Measurements from ENCODE around the gene MRC1. TPM values are rescaled to one million over a fixed set of nuclear protein-coding genes. Genes with fewer than 3 reads are reported as not detected.

MRC1 gene
- total RNA-seq, 1 experiment from 2014 or later = 0.37 TPM

DNA sequence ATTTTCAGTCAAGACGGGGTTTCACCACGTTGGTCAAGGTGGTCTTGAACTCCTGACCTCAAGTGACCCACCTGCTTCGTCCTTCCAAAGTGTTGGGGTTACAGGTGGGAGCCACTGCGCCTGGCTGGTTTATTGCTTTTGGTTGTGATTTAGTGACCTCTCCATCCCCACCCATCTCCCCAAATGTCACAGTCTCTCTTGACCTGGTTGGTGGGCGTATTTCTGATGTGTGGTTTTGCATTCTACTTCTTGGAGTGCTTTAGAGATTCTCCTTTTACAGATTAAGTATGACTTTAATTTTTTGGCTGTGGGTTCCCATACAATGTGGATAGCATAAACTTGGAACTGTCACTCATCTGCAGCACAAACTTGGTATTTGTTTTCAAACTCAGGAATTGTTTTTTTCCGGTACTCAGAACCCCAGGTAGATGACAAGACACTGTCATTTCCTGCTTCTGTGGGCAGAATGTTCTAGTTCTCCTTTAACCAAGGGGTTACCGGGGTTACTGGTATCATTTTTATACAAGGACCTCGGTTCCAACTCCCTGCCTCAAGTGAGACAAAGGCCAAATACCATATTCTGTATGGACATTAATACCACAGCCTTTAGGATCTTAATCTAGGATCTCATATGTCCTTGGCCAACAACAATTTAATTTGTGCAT, 50.5 kb downstream of the MRC1 start:
- Histone ChIP-seq H3K4me3 (replicated peaks in 1 of 2; ENCODE audit: low read depth in 1 of 2, low read length in 2 of 2) (no peak overlapping the region), H3K36me3 (ENCODE audit: control insufficient read depth in 1 of 2, insufficient read depth in 2 of 2, low read length in 2 of 2) (no peaks in the 10 kb centered on the region), H3K79me2 (ENCODE audit: insufficient read depth, low read length) (no peaks in the 10 kb centered on the region), H3K9me3 (ENCODE audit: control insufficient read depth in 1 of 2, insufficient read depth in 1 of 2, low read depth in 1 of 2, low read length in 2 of 2) (no peaks in the 10 kb centered on the region), H3K9ac (ENCODE audit: low read length) (no peak overlapping the region), H3K4me2 (ENCODE audit: low read length) (no peak overlapping the region), H3K27me3 (ENCODE audit: insufficient read depth, low read length) (no peaks in the 10 kb centered on the region), H2AFZ (ENCODE audit: low read depth, low read length, poor library complexity, severe bottlenecking) (no peak overlapping the region), H3K27ac (ENCODE audit: low read depth, low read length) (no peak overlapping the region), H4K20me1 (ENCODE audit: insufficient read depth) (no peaks in the 10 kb centered on the region), H3K9me2 (ENCODE audit: insufficient read depth) (no peaks in the 10 kb centered on the region), H3K4me1 (ENCODE audit: control insufficient read depth in 1 of 2, insufficient read depth in 2 of 2, low read length in 2 of 2) (no peaks in the 10 kb centered on the region)
- CTCF ChIA-PET = no interaction called here
- ATAC-seq (no peak), DNase-seq (ENCODE audit: low read depth, low spot score) (no peak)
- RAD21 ChIA-PET (ENCODE audit: low non-redundant PET in 1 of 2, low total read pairs in 2 of 2, uncharacterized antibody in 2 of 2, unreplicated experiment in 2 of 2) = no interaction called here
- no TSS peak for BruUV-seq (replicated peaks)
- no peak for TF ChIP-seq SRF (IDR thresholded peaks at IDR 0.05; ENCODE audit: low read depth)
- no peak for TF ChIP-seq EZH2 (IDR thresholded peaks at IDR 0.05)
- TF ChIP-seq, protein P1, sequence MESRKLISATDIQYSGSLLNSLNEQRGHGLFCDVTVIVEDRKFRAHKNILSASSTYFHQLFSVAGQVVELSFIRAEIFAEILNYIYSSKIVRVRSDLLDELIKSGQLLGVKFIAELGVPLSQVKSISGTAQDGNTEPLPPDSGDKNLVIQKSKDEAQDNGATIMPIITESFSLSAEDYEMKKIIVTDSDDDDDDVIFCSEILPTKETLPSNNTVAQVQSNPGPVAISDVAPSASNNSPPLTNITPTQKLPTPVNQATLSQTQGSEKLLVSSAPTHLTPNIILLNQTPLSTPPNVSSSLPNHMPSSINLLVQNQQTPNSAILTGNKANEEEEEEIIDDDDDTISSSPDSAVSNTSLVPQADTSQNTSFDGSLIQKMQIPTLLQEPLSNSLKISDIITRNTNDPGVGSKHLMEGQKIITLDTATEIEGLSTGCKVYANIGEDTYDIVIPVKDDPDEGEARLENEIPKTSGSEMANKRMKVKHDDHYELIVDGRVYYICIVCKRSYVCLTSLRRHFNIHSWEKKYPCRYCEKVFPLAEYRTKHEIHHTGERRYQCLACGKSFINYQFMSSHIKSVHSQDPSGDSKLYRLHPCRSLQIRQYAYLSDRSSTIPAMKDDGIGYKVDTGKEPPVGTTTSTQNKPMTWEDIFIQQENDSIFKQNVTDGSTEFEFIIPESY (IDR thresholded peaks at IDR 0.05; ENCODE audit: extremely low read depth, insufficient replicate concordance, low read length) = no peak
- no peak for TF ChIP-seq CBX3 (IDR thresholded peaks at IDR 0.05; ENCODE audit: low read depth)
- no peak for TF ChIP-seq SIN3A (IDR thresholded peaks at IDR 0.05; ENCODE audit: low read depth)
- TF ChIP-seq, protein P2, sequence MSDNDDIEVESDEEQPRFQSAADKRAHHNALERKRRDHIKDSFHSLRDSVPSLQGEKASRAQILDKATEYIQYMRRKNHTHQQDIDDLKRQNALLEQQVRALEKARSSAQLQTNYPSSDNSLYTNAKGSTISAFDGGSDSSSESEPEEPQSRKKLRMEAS (IDR thresholded peaks at IDR 0.05) = no peak
- TF ChIP-seq, protein P3, sequence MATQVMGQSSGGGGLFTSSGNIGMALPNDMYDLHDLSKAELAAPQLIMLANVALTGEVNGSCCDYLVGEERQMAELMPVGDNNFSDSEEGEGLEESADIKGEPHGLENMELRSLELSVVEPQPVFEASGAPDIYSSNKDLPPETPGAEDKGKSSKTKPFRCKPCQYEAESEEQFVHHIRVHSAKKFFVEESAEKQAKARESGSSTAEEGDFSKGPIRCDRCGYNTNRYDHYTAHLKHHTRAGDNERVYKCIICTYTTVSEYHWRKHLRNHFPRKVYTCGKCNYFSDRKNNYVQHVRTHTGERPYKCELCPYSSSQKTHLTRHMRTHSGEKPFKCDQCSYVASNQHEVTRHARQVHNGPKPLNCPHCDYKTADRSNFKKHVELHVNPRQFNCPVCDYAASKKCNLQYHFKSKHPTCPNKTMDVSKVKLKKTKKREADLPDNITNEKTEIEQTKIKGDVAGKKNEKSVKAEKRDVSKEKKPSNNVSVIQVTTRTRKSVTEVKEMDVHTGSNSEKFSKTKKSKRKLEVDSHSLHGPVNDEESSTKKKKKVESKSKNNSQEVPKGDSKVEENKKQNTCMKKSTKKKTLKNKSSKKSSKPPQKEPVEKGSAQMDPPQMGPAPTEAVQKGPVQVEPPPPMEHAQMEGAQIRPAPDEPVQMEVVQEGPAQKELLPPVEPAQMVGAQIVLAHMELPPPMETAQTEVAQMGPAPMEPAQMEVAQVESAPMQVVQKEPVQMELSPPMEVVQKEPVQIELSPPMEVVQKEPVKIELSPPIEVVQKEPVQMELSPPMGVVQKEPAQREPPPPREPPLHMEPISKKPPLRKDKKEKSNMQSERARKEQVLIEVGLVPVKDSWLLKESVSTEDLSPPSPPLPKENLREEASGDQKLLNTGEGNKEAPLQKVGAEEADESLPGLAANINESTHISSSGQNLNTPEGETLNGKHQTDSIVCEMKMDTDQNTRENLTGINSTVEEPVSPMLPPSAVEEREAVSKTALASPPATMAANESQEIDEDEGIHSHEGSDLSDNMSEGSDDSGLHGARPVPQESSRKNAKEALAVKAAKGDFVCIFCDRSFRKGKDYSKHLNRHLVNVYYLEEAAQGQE (IDR thresholded peaks at IDR 0.05; ENCODE audit: low read depth) = no peak
- TF ChIP-seq SP1 (IDR thresholded peaks at IDR 0.05; ENCODE audit: low read depth) = no peak
- TF ChIP-seq CEBPB (IDR thresholded peaks at IDR 0.05; ENCODE audit: low read depth) = no peak
- no peak for TF ChIP-seq FOSL1 (IDR thresholded peaks at IDR 0.05; ENCODE audit: low read depth)
- no peak for TF ChIP-seq POLR2AphosphoS5 (IDR thresholded peaks at IDR 0.05; ENCODE audit: low read depth, low read length)
- TF ChIP-seq, protein P4, sequence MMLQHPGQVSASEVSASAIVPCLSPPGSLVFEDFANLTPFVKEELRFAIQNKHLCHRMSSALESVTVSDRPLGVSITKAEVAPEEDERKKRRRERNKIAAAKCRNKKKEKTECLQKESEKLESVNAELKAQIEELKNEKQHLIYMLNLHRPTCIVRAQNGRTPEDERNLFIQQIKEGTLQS (IDR thresholded peaks at IDR 0.05) = no peak
- TF ChIP-seq YY1 (IDR thresholded peaks at IDR 0.05; ENCODE audit: extremely low read depth, insufficient replicate concordance, low read depth, low read length) = no peak
- TF ChIP-seq ZNF274 (IDR thresholded peaks at IDR 0.05; ENCODE audit: low read depth, low read length) = no peak
- no peak for TF ChIP-seq TCF7L2 (IDR thresholded peaks at IDR 0.05; ENCODE audit: borderline replicate concordance, extremely low read depth, insufficient read depth, insufficient read length)
- POLR2A ChIA-PET = no interaction called here
- intact Hi-C loops (cut with micrococcal nuclease) = no loop called here

Measured in HCT116 (cell line).